ENCODE measurements around the gene RASGRF2. TPM values are rescaled to one million over a fixed set of nuclear protein-coding genes. Genes with fewer than 3 reads are reported as not detected.

Gene RASGRF2
- polyA plus RNA-seq, 2 of the 4 experiments (the other 2 are of a cell fraction): 1.4 to 2.1 TPM

DNA sequence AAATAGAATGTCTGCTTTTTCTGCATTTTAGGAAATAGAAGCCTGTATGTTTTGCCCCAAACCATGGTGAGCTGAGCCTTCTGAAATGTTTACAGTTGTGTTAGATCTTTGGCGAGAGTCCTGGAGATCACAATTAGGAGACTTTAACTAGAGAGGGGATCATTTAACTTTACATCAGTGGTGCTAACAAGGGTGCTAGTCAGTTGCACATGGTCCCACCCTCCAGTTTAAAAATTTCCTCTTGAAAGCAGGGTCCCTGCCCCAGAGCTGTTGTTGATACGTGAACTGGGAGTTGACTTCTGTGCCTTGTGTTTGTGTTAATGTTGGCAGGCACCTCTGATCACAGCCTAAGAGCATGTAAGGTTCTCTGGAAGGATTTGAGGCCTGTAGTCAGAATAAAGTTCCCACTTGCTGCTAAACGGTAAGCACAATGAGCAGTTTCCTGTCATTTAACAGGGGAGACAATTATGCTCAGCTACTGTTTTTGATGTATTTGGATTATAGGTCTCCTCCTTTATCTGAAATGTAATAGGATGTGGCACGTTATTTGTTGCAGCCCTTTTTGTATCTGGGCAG, 43.7 kb downstream of the RASGRF2 start:
- TF ChIP-seq TP53 (CRISPR knock-in tag; IDR thresholded peaks at IDR 0.05) (no peak), CBX8 (IDR thresholded peaks at IDR 0.05) (no peak), RNF2 (IDR thresholded peaks at IDR 0.05; ENCODE audit: borderline replicate concordance, low read depth) (no peak), RAD21 (conservative IDR thresholded peaks at IDR 0.05 in 1 of 2, IDR thresholded peaks at IDR 0.05 in 1 of 2) (no peak), PHF8 (IDR thresholded peaks at IDR 0.05; ENCODE audit: borderline replicate concordance, low read depth) (no peak), ZFP36 (IDR thresholded peaks at IDR 0.05; ENCODE audit: borderline replicate concordance, partially characterized antibody) (no peak), JUNB (IDR thresholded peaks at IDR 0.05) (no peak), KDM1A (IDR thresholded peaks at IDR 0.05; ENCODE audit: low read depth) (no peak), HOXA7 (CRISPR knock-in tag; IDR thresholded peaks at IDR 0.05) (no peak), FOXS1 (CRISPR knock-in tag; IDR thresholded peaks at IDR 0.05) (no peak), ZNF302 (CRISPR knock-in tag; IDR thresholded peaks at IDR 0.05) (no peak), CBX2 (IDR thresholded peaks at IDR 0.05; ENCODE audit: borderline replicate concordance, low read depth) (no peak), SREBF2 (IDR thresholded peaks at IDR 0.05) (no peak), RARB (CRISPR knock-in tag; IDR thresholded peaks at IDR 0.05) (no peak), FOSB (CRISPR knock-in tag; IDR thresholded peaks at IDR 0.05) (no peak)
- TF ChIP-seq, protein P1, sequence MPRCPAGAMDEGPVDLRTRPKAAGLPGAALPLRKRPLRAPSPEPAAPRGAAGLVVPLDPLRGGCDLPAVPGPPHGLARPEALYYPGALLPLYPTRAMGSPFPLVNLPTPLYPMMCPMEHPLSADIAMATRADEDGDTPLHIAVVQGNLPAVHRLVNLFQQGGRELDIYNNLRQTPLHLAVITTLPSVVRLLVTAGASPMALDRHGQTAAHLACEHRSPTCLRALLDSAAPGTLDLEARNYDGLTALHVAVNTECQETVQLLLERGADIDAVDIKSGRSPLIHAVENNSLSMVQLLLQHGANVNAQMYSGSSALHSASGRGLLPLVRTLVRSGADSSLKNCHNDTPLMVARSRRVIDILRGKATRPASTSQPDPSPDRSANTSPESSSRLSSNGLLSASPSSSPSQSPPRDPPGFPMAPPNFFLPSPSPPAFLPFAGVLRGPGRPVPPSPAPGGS (IDR thresholded peaks at IDR 0.05): no peak
- TF ChIP-seq, protein P2, sequence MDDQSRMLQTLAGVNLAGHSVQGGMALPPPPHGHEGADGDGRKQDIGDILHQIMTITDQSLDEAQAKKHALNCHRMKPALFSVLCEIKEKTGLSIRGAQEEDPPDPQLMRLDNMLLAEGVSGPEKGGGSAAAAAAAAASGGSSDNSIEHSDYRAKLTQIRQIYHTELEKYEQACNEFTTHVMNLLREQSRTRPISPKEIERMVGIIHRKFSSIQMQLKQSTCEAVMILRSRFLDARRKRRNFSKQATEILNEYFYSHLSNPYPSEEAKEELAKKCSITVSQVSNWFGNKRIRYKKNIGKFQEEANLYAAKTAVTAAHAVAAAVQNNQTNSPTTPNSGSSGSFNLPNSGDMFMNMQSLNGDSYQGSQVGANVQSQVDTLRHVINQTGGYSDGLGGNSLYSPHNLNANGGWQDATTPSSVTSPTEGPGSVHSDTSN (IDR thresholded peaks at IDR 0.05): no peak
- FAIRE-seq (no peak), DNase-seq (ENCODE audit: low read depth in 1 of 2, low spot score in 1 of 2) (no peak), ATAC-seq (no peak)
- CTCF ChIA-PET: interaction anchor here (1.4 kb wide), 1 partner anchor 105 kb away, joined by 3 read pairs; no protein-coding TSS in a partner anchor
- no peak overlapping the region for H3K4me2 ChIP-seq
- POLR2A ChIA-PET: interaction anchor here (0.6 kb wide), 1 partner anchor 72 kb away, joined by 3 read pairs; no protein-coding TSS in a partner anchor
- no peaks in the 10 kb centered on the region for H3K9me3 ChIP-seq
- WGBS (ENCODE audit: missing lambda C conversion rate): 82% methylated on average over 4 of the region's 4 CpGs
- H3K4me3 ChIP-seq: no peak overlapping the region
- H3K27ac ChIP-seq: no peak overlapping the region
- no peaks in the 10 kb centered on the region for H3K4me1 ChIP-seq

DNA sequence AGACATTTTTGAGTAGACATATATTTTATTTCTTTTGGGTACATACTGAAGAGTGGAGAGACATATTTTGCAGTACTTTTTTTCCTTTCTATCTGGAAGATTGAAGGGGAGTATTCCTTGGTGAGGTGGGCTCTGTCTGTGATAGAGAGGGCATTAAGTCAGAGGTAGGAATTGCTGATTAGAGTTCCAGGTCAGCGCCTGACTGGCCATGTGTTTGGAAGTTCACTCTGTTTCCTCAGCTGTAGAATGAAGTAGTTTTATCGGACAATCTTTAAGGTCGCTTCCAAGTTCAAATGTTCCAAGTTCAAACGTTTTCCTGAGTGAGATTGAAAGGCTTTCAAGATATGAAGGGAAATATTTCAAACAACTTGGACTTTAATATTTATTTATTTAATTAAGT, 45.5 kb downstream of the RASGRF2 start:
- ChIA-PET CTCF (no interaction called here), POLR2A (no interaction called here)
- FAIRE-seq: no peak
- Histone ChIP-seq H3K4me2 (no peak overlapping the region), H3K27ac (no peak overlapping the region), H3K4me3 (no peak overlapping the region), H3K9me3 (no peaks in the 10 kb centered on the region), H3K4me1 (no peaks in the 10 kb centered on the region)
- WGBS (ENCODE audit: missing lambda C conversion rate): 58% methylated on average over 4 of the region's 4 CpGs
- no peak for TF ChIP-seq CEBPB (IDR thresholded peaks at IDR 0.05)
- no peak for TF ChIP-seq CHD2 (IDR thresholded peaks at IDR 0.05; ENCODE audit: low read length, partially characterized antibody)
- TF ChIP-seq JUNB (IDR thresholded peaks at IDR 0.05): no peak
- no peak for TF ChIP-seq POLR2A (IDR thresholded peaks at IDR 0.05; ENCODE audit: low read length)
- no peak for TF ChIP-seq BHLHE40 (IDR thresholded peaks at IDR 0.05; ENCODE audit: low read depth, low read length)
- TF ChIP-seq EHF (CRISPR knock-in tag; IDR thresholded peaks at IDR 0.05): no peak
- DNase-seq (ENCODE audit: low read depth in 1 of 2, low spot score in 1 of 2): no peak
- no peak for ATAC-seq

DNA sequence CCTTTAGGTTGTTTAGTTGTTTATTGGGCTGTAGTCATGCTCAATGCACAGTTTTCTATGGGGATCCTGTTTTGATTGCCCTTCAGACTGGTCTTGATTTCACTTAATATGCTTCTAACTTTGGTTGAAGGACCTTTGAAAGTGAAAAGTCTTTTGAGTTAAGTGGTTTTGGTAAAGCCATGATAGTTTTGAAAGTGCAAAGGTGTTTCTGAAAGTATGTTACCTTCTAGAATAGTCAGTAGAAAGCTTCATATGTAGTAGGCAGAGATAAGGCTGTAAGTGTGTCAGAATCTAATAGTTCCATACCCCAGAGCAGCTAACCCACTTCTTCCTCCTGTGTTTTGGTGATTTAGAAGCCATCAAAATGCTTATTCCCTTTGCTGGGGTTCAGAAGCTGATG, 46.1 kb downstream of the RASGRF2 start:
- DNase-seq (ENCODE audit: low read depth in 1 of 2, low spot score in 1 of 2) (no peak), FAIRE-seq (no peak), ATAC-seq (no peak)
- Histone ChIP-seq H3K4me1 (no peaks in the 10 kb centered on the region), H3K4me3 (no peak overlapping the region), H3K27ac (no peak overlapping the region), H3K4me2 (no peak overlapping the region), H3K9me3 (no peaks in the 10 kb centered on the region)
- ChIA-PET CTCF (no interaction called here), POLR2A (no interaction called here)
- TF ChIP-seq HOXB13 (CRISPR knock-in tag; IDR thresholded peaks at IDR 0.05; ENCODE audit: low read depth) (no peak), CBX2 (IDR thresholded peaks at IDR 0.05; ENCODE audit: borderline replicate concordance, low read depth) (no peak), MAFK (IDR thresholded peaks at IDR 0.05; ENCODE audit: partially characterized antibody) (no peak), CBX8 (IDR thresholded peaks at IDR 0.05) (no peak), TP53 (CRISPR knock-in tag; IDR thresholded peaks at IDR 0.05) (no peak), GATA3 (IDR thresholded peaks at IDR 0.05; ENCODE audit: borderline replicate concordance) (no peak), HEYL (CRISPR knock-in tag; IDR thresholded peaks at IDR 0.05) (no peak), KDM1A (IDR thresholded peaks at IDR 0.05; ENCODE audit: low read depth) (no peak), RARB (CRISPR knock-in tag; IDR thresholded peaks at IDR 0.05) (no peak)
- TF ChIP-seq, protein P2 (IDR thresholded peaks at IDR 0.05): no peak
- TF ChIP-seq, protein P3, sequence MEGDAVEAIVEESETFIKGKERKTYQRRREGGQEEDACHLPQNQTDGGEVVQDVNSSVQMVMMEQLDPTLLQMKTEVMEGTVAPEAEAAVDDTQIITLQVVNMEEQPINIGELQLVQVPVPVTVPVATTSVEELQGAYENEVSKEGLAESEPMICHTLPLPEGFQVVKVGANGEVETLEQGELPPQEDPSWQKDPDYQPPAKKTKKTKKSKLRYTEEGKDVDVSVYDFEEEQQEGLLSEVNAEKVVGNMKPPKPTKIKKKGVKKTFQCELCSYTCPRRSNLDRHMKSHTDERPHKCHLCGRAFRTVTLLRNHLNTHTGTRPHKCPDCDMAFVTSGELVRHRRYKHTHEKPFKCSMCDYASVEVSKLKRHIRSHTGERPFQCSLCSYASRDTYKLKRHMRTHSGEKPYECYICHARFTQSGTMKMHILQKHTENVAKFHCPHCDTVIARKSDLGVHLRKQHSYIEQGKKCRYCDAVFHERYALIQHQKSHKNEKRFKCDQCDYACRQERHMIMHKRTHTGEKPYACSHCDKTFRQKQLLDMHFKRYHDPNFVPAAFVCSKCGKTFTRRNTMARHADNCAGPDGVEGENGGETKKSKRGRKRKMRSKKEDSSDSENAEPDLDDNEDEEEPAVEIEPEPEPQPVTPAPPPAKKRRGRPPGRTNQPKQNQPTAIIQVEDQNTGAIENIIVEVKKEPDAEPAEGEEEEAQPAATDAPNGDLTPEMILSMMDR (IDR thresholded peaks at IDR 0.05): no peak

Measured in A549 (cell line).